ENCODE results near the gene CCDC85A.

The CCDC85A gene

DNA sequence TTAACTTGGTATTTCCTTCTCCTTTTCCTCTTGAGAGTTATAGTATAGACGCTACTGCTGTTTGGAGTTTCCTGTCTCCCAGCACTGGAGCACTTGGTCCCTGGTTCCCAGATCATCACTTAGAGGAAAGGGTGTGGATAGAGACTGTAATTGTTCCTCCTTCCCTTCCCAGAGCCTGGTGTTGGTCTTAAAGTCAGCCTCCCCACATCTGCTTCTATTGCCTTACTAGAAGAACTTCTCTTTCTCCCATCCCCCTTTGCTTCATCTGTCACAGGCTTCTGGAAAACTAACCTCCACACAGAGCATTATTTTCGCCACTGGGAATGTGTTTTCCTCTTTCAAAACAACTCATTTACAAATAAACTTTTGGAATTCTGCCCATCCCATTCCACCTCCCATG is 131.0 kb downstream of the CCDC85A start:
- Histone ChIP-seq H3K36me3 (ENCODE audit: control insufficient read depth in 5 of 5, insufficient read depth in 5 of 5, low read length in 5 of 5) (no peaks in the 10 kb centered on the region), H3K9ac (ENCODE audit: low read length in 5 of 5) (no peak overlapping the region), H3K27me3 (ENCODE audit: control insufficient read depth in 5 of 5, insufficient read depth in 4 of 5, low read length in 5 of 5) (no peaks in the 10 kb centered on the region), H3K27ac (ENCODE audit: low read depth, low read length) (peak overlapping the region; percentile 58), H3K4me3 (ENCODE audit: low read depth in 1 of 5, low read length in 5 of 5) (no peak overlapping the region), H3K4me1 (ENCODE audit: control insufficient read depth in 5 of 5, insufficient read depth in 5 of 5, low read length in 5 of 5) (peaks cover 8 to 30% (median 17%) of the 10 kb centered on the region in 5 donors), H3K9me3 (ENCODE audit: control insufficient read depth in 5 of 5, low read length in 5 of 5) (no peaks in the 10 kb centered on the region)

DNA sequence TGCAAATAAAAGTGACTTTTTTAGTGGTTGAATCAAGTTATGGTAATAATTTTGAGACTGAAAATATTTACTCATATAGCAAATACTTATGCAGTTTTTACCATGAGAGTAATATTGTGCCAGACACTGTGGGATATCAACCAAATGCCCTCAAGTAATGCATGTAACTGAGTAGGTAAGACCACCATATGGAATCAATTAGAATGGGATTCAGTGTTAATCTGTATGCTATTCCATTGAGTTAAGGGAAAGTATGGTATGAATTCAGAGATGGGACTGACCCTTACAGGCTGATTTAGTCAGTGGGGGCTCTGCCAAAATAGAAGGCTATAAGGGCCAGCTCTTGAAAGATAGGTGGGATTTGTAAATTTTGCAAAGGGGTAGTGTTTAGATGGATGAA is 131.6 kb downstream of the CCDC85A start:
- peak overlapping the region; percentile 58 for H3K27ac ChIP-seq (ENCODE audit: low read depth, low read length)
- H3K27me3 ChIP-seq (ENCODE audit: control insufficient read depth in 5 of 5, insufficient read depth in 4 of 5, low read length in 5 of 5) = no peaks in the 10 kb centered on the region
- peaks cover 8 to 30% (median 17%) of the 10 kb centered on the region in 5 donors for H3K4me1 ChIP-seq (ENCODE audit: control insufficient read depth in 5 of 5, insufficient read depth in 5 of 5, low read length in 5 of 5)
- H3K9me3 ChIP-seq (ENCODE audit: control insufficient read depth in 5 of 5, low read length in 5 of 5) = no peaks in the 10 kb centered on the region
- H3K4me3 ChIP-seq (ENCODE audit: low read depth in 1 of 5, low read length in 5 of 5) = no peak overlapping the region
- H3K9ac ChIP-seq (ENCODE audit: low read length in 5 of 5) = no peak overlapping the region
- no peaks in the 10 kb centered on the region for H3K36me3 ChIP-seq (ENCODE audit: control insufficient read depth in 5 of 5, insufficient read depth in 5 of 5, low read length in 5 of 5)

DNA sequence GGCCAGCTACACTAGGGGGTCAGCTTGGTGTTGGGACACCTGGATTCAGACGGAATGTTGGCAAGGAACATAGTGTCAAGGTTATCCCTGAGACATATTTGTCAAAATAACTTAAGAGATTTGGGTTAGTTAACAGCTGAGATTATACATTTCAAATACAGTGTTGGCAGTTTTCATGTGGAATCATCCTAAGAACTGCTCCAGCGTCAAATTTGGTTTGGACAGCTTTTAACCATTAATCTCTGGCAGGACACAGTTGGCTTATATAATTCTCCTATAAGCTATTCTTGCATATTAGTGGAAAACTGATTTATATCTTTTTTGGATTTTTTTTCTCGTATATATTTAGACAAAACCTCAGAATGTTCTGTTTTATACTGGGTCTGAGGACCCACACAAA is 132.2 kb downstream of the CCDC85A start:
- peaks cover 8 to 30% (median 17%) of the 10 kb centered on the region in 5 donors for H3K4me1 ChIP-seq (ENCODE audit: control insufficient read depth in 5 of 5, insufficient read depth in 5 of 5, low read length in 5 of 5)
- H3K9me3 ChIP-seq (ENCODE audit: control insufficient read depth in 5 of 5, low read length in 5 of 5) = no peaks in the 10 kb centered on the region
- H3K27ac ChIP-seq (ENCODE audit: low read depth, low read length) = peak overlapping the region; percentile 58
- no peaks in the 10 kb centered on the region for H3K36me3 ChIP-seq (ENCODE audit: control insufficient read depth in 5 of 5, insufficient read depth in 5 of 5, low read length in 5 of 5)
- H3K4me3 ChIP-seq (ENCODE audit: low read depth in 1 of 5, low read length in 5 of 5) = no peak overlapping the region
- H3K9ac ChIP-seq (ENCODE audit: low read length in 5 of 5) = no peak overlapping the region
- no peaks in the 10 kb centered on the region for H3K27me3 ChIP-seq (ENCODE audit: control insufficient read depth in 5 of 5, insufficient read depth in 4 of 5, low read length in 5 of 5)

DNA sequence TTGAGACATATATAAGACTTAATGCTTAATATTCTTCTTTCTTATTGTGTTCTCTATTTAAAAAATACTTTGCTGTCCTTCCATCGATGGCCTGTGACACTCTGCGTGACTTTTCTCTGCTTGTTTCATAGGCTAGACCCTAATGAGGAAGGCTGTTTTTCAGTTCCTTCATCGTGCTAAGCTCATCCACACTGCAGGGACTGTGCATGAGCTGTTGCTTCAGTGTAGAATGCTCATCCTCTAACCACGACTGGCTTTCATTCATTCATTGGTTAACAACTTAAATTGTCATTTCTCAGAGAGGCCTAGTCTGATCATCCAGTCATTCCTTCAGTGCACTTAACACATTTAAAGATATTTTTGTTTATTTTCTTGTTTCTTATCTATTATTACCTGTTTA is 134.4 kb downstream of the CCDC85A start:
- Histone ChIP-seq H3K4me3 (ENCODE audit: low read depth in 1 of 5, low read length in 5 of 5) (no peak overlapping the region), H3K27me3 (ENCODE audit: control insufficient read depth in 5 of 5, insufficient read depth in 4 of 5, low read length in 5 of 5) (no peaks in the 10 kb centered on the region), H3K9ac (ENCODE audit: low read length in 5 of 5) (no peak overlapping the region), H3K27ac (ENCODE audit: low read depth, low read length) (no peak overlapping the region), H3K9me3 (ENCODE audit: control insufficient read depth in 5 of 5, low read length in 5 of 5) (no peaks in the 10 kb centered on the region), H3K36me3 (ENCODE audit: control insufficient read depth in 5 of 5, insufficient read depth in 5 of 5, low read length in 5 of 5) (no peaks in the 10 kb centered on the region), H3K4me1 (ENCODE audit: control insufficient read depth in 5 of 5, insufficient read depth in 5 of 5, low read length in 5 of 5) (peaks cover 8 to 30% (median 14%) of the 10 kb centered on the region in 5 donors)

DNA sequence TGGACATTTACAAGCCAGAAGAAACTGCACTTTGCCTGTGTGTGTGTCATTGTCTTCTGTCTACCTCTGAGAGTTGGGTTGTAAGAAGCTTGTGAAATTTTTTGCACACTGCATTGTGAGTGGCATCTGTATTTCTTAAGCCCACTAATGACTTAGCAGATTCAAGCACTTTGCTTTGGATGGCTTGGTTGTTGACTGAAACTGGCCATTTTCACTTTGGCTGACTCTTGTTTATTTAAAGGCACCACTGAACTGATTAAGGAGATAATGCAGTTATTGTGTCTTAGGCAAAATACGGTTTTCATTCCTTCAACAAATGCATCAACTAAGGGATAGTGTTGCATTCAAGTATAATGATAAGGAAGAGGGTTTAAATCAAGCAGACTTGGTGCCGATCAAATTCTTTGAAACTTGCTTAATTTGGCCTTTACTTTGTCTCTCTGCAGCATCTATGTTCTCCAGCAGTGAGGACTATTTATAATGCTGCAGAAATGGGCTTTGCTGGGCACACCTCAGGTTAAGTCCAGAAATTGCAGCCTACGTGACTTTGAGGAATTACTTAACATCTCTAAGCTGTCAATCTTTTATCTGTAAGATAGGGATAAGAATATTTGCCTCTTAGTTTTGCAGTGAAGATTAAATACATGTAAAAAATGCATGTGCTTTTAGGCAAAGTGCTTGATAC is 142.0 kb downstream of the CCDC85A start:
- no peaks in the 10 kb centered on the region for H3K27me3 ChIP-seq (ENCODE audit: control insufficient read depth in 5 of 5, insufficient read depth in 4 of 5, low read length in 5 of 5)
- H3K9ac ChIP-seq (ENCODE audit: low read length in 5 of 5) = no peak overlapping the region
- no peak overlapping the region for H3K4me3 ChIP-seq (ENCODE audit: low read depth in 1 of 5, low read length in 5 of 5)
- peaks cover 0 to 19% (median 8%) of the 10 kb centered on the region in 5 donors for H3K4me1 ChIP-seq (ENCODE audit: control insufficient read depth in 5 of 5, insufficient read depth in 5 of 5, low read length in 5 of 5)
- no peaks in the 10 kb centered on the region for H3K36me3 ChIP-seq (ENCODE audit: control insufficient read depth in 5 of 5, insufficient read depth in 5 of 5, low read length in 5 of 5)
- H3K9me3 ChIP-seq (ENCODE audit: control insufficient read depth in 5 of 5, low read length in 5 of 5) = no peaks in the 10 kb centered on the region
- H3K27ac ChIP-seq (ENCODE audit: low read depth, low read length) = no peak overlapping the region

DNA sequence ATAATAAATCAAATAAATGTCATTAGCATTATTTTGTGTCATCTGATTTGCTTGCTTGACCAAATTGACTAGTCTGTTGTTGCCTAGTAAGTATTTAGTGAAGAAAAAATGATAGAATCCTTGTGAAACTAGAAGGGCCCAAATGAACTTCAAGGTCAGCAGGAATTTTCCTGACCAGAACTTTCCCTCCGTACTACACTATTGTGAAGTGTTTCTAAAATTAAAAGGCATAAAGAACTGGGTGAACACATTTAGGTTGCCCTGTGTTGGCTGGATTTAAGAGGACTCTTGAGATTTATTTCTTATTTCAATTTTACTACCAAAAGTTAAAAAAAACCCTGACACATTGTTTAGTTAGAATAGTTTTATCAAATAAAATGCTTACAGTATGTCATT is 142.6 kb downstream of the CCDC85A start:
- no peaks in the 10 kb centered on the region for H3K36me3 ChIP-seq (ENCODE audit: control insufficient read depth in 5 of 5, insufficient read depth in 5 of 5, low read length in 5 of 5)
- no peak overlapping the region for H3K9ac ChIP-seq (ENCODE audit: low read length in 5 of 5)
- H3K4me1 ChIP-seq (ENCODE audit: control insufficient read depth in 5 of 5, insufficient read depth in 5 of 5, low read length in 5 of 5) = peaks cover 0 to 19% (median 8%) of the 10 kb centered on the region in 5 donors
- H3K9me3 ChIP-seq (ENCODE audit: control insufficient read depth in 5 of 5, low read length in 5 of 5) = no peaks in the 10 kb centered on the region
- H3K27ac ChIP-seq (ENCODE audit: low read depth, low read length) = no peak overlapping the region
- no peak overlapping the region for H3K4me3 ChIP-seq (ENCODE audit: low read depth in 1 of 5, low read length in 5 of 5)
- no peaks in the 10 kb centered on the region for H3K27me3 ChIP-seq (ENCODE audit: control insufficient read depth in 5 of 5, insufficient read depth in 4 of 5, low read length in 5 of 5)

DNA sequence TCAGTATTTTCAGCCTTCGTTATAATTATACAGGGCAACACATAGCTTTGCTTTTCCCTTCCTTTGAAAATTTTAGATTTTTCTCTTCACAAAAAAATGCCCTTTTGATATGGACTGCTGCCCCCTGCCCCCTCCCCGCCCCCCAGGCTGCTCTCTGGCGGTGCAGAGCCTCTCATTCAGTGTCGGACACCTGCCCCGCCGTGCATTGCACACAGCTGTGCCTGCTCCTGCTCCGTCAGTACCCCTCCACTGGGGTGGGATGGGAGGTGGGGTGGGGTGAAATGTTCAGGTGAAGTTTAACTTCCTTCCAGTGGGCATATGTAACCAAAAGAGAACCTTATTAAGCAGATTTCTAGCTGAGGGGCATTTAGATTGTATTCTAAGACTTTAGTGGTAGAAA is 148.0 kb downstream of the CCDC85A start:
- Histone ChIP-seq H3K9me3 (ENCODE audit: control insufficient read depth in 5 of 5, low read length in 5 of 5) (no peaks in the 10 kb centered on the region), H3K27ac (ENCODE audit: low read depth, low read length) (no peak overlapping the region), H3K4me3 (ENCODE audit: low read depth in 1 of 5, low read length in 5 of 5) (no peak overlapping the region), H3K36me3 (ENCODE audit: control insufficient read depth in 5 of 5, insufficient read depth in 5 of 5, low read length in 5 of 5) (no peaks in the 10 kb centered on the region), H3K27me3 (ENCODE audit: control insufficient read depth in 5 of 5, insufficient read depth in 4 of 5, low read length in 5 of 5) (no peaks in the 10 kb centered on the region), H3K9ac (ENCODE audit: low read length in 5 of 5) (no peak overlapping the region), H3K4me1 (ENCODE audit: control insufficient read depth in 5 of 5, insufficient read depth in 5 of 5, low read length in 5 of 5) (peaks cover 7 to 33% (median 28%) of the 10 kb centered on the region in 5 donors)

DNA sequence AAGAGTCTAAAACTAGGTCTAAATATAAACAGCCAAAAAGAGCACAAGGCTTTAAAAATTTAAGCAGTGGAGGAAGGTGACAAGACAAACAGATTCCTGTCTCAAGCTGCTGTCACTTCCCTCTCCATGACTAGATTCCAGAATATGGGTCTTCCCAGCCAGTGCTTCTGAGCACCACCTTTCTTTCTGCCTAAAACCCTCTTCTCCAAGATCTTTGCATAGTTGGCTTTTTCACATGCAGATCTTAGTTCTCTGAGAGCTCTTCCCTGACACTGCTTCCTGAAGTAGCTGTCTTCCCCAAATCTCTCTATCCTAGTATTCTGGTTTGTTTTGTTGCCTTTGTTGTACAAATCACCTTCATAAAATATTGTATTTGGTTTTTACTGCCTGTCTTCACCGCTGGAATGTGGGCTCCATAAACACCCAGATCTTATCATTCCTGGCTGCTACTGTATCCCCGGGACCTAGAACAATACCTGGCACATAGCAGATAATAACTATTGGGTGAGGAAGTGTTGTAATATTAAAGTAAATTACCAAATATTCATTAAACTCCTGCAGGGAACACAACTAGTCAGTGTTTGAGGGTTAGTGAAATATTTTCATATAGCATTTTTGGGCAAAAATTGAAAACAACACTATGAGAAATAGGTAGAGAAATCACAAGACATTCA is 150.2 kb downstream of the CCDC85A start:
- peaks cover 7 to 39% (median 28%) of the 10 kb centered on the region in 5 donors for H3K4me1 ChIP-seq (ENCODE audit: control insufficient read depth in 5 of 5, insufficient read depth in 5 of 5, low read length in 5 of 5)
- no peak overlapping the region for H3K4me3 ChIP-seq (ENCODE audit: low read depth in 1 of 5, low read length in 5 of 5)
- H3K9me3 ChIP-seq (ENCODE audit: control insufficient read depth in 5 of 5, low read length in 5 of 5) = no peaks in the 10 kb centered on the region
- H3K27ac ChIP-seq (ENCODE audit: low read depth, low read length) = peak overlapping the region; percentile 85
- no peaks in the 10 kb centered on the region for H3K27me3 ChIP-seq (ENCODE audit: control insufficient read depth in 5 of 5, insufficient read depth in 4 of 5, low read length in 5 of 5)
- H3K9ac ChIP-seq (ENCODE audit: low read length in 5 of 5) = no peak overlapping the region
- no peaks in the 10 kb centered on the region for H3K36me3 ChIP-seq (ENCODE audit: control insufficient read depth in 5 of 5, insufficient read depth in 5 of 5, low read length in 5 of 5)

DNA sequence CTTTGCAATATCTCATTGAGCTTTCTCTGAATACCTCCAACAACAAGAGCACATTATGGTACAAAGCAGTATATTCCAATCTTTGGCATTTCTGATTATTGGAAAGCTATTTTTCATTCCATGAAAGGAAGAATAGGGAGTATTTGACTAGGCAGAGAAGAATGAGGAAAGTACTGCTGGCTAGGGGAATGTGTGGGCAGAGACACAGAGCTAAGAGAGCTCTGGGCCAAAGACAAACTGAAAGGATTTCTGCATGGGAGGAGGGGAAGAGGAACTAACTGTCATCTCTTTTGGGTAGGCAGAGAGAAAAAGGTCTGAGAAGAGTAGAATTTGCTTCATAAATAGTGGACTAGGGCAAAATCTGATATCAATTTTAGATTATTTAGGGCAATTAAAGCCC is 150.8 kb downstream of the CCDC85A start:
- Histone ChIP-seq H3K4me3 (ENCODE audit: low read depth in 1 of 5, low read length in 5 of 5) (no peak overlapping the region), H3K36me3 (ENCODE audit: control insufficient read depth in 5 of 5, insufficient read depth in 5 of 5, low read length in 5 of 5) (no peaks in the 10 kb centered on the region), H3K9ac (ENCODE audit: low read length in 5 of 5) (peak overlapping the region in 3 of 5 donors; percentile 2 to 48 (median 11)), H3K9me3 (ENCODE audit: control insufficient read depth in 5 of 5, low read length in 5 of 5) (no peaks in the 10 kb centered on the region), H3K27me3 (ENCODE audit: control insufficient read depth in 5 of 5, insufficient read depth in 4 of 5, low read length in 5 of 5) (no peaks in the 10 kb centered on the region), H3K27ac (ENCODE audit: low read depth, low read length) (peak overlapping the region; percentile 85), H3K4me1 (ENCODE audit: control insufficient read depth in 5 of 5, insufficient read depth in 5 of 5, low read length in 5 of 5) (peaks cover 7 to 43% (median 32%) of the 10 kb centered on the region in 5 donors)

DNA sequence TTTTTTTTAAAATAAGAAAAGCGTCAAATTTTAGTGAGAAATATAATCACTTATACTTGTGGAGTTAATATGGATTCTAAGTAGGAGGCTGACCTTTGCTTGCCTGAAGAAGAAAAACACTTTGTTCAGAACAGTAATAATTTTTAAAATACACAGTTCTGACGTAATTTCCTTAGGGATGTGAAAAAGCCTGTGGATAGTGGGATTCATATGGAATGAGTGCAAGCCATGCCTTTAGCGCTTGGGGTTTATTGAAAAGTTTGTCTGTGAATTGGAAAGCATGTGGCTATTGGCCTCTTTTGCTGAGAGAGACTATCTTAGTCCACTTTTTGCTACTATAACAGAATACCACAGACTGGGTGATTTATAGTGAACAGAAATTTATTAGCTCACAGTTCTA is 151.3 kb downstream of the CCDC85A start:
- peaks cover 7 to 47% (median 37%) of the 10 kb centered on the region in 5 donors for H3K4me1 ChIP-seq (ENCODE audit: control insufficient read depth in 5 of 5, insufficient read depth in 5 of 5, low read length in 5 of 5)
- H3K36me3 ChIP-seq (ENCODE audit: control insufficient read depth in 5 of 5, insufficient read depth in 5 of 5, low read length in 5 of 5) = no peaks in the 10 kb centered on the region
- peak overlapping the region in 3 of 5 donors; percentile 2 to 48 (median 11) for H3K9ac ChIP-seq (ENCODE audit: low read length in 5 of 5)
- no peaks in the 10 kb centered on the region for H3K9me3 ChIP-seq (ENCODE audit: control insufficient read depth in 5 of 5, low read length in 5 of 5)
- no peak overlapping the region for H3K4me3 ChIP-seq (ENCODE audit: low read depth in 1 of 5, low read length in 5 of 5)
- H3K27ac ChIP-seq (ENCODE audit: low read depth, low read length) = peak overlapping the region; percentile 85
- no peaks in the 10 kb centered on the region for H3K27me3 ChIP-seq (ENCODE audit: control insufficient read depth in 5 of 5, insufficient read depth in 4 of 5, low read length in 5 of 5)

Data from subcutaneous abdominal adipose tissue (tissue), 5 donors.